NCI-H1092 (cell line): Measurements from ENCODE around the gene WDR41.

Experiments
- DNase-seq: peaks from one replicate; lab custom pipeline; 2025; lab: John Stamatoyannopoulos, UW

WDR41 gene

DNA sequence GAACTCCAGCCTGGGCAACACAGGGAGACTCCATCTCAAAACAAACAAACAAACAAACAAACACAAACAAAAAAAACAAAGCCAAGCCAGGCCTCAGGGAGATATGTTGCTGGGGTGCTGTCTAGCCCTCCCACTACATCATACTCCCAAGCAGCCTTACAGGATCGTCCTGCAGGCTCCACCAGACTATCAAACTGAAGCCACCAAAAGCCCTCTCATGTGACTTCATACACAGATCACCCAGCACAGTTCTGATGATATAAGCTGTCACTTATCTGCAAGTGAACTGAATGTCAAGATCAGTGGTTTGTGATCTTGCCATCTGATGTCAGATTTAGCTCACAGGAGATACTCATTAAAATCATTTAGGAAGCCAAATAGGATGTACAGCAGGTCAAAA, 43.3 kb downstream of the WDR41 start:
- DNase-seq = no peak

DNA sequence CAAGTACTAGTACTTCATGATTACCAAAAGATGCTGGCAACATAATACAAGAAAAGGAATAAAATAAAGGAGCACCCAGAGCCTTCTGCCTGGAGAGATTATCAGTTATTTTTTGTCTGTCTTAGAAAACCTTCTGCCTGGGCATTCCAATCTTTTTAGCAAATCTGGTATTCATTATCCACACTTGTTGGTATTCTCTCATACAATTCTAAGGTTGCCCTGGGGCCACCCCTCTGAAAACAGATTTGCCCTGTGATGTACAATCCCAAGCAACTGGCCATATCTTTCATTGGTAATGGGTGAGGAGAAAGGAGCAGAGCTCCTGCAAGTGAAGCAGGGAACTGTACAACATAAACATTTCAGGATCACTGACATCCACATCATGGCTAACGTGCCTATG, 47.8 kb downstream of the WDR41 start:
- DNase-seq = no peak

DNA sequence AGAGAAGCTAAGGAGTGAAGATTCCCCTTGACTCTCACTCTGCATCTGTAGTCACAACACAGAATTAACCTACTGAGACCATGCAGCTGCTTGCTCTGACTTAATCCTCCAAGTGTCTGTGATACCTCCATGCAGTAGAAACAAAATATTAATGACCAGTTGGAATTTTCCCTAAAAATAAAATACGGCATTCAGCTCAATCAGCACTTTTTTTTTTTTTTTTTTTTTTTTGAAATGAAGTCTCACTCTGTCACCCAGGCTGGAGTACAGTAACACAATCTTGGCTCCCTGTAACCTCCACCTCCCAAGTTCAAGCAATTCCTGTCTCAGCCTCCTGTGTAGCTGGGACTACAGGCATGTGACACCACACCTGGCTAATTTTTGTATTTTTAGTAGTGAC, 48.4 kb downstream of the WDR41 start:
- DNase-seq = no peak

GRCh38 chr5:77438071-77438470, 54.0 kb downstream of the WDR41 start:
- no peak for DNase-seq

- no peak for DNase-seq
These were observed 54.9 kb downstream of the WDR41 start for GRCh38 chr5:77437194-77437593.

GRCh38 chr5:77431719-77432118, 60.4 kb downstream of the WDR41 start:
- DNase-seq = no peak

DNA sequence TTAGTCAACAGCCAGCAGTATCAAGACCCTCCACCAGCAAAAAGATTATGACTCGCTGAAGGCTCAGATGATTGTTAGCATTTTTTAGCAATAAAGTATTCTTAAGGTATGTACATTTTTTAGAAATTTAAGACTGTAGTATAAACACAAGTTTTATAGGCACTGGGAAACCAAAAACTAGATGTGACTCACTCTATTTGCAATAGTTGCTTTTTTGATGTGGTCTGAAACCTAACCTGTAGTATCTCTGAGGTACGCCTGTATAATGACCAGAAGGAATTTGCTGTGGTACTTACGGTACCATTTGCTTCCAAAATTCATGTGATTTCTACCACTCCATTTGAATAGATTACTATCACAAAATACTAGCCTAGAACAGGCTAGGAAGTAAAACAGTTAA, 60.8 kb downstream of the WDR41 start:
- no peak for DNase-seq

GRCh38 chr5:77430726-77431125, 61.4 kb downstream of the WDR41 start:
- no peak for DNase-seq

DNA sequence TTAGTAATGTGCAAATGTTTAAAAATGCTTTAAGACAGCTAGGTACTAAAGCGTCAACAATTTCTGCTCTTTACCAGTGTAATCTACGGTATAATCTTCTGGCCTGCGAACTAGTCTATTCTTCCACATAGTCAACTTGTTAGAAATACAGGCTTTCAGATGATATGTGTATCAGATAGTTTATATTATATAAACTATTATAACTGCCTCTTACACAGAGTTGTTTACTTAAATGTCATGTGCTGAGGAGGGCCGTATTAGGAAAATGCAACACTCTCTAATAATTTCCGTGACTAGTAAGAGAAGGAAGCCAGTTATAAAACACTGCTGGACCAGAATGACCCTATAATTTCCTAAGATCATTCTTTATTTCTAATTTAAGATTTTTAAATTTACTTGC, 63.6 kb downstream of the WDR41 start:
- DNase-seq = no peak

GRCh38 chr5:77427998-77428397, 64.1 kb downstream of the WDR41 start:
- DNase-seq = no peak

- DNase-seq = no peak
These were observed 65.4 kb downstream of the WDR41 start for GRCh38 chr5:77426670-77427069.

DNA sequence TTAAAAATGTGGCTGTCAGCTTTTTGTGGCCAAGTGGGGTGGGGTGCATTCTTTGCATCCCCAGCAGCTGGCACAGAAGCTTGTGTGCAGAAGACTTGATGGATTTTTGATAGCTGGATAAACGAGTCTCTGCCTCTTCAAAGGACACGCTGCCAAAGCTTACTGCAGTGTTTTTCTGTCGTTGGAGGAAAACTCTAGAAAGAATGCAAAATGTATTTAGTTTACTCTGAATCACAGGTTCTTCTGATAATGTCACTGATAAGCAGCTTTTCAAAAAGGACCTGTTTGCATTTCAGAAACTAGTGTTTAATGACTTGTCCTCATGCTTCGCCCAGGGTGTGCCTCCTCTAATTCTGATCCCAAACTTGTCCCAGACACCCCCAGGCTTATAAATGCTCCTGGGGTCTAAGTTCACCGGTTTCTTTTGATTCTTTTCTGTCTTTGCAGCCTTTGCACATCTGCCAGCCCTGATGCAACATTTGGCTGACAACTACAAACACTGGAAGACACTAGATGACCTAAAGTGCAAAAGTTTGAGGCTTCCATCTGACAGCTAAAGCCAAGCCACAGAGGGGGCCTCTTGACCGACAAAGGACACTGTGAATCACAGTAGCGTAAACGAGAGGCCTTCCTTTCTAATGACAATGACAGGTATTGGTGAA, 66.0 kb downstream of the WDR41 start:
- no peak for DNase-seq

DNA sequence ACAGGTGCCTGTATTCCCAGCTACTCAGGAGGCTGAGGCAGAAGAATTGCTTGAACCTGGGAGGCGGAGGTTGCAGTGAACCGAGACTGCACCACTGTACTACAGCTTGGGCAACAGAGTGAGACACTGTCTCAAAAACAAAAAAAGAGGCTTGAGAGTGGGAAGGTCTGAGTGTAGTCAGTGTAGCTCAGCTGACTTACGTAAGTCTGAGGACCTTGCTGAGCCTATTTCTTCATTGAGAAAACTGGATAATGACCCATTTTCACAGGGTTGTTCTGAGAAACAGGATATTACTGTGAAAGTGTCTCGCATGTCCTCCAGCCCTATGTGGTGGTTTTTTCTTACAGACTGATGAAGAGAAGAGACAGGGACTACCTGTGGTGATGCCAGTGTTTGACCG, 66.7 kb downstream of the WDR41 start:
- DNase-seq = no peak

DNA sequence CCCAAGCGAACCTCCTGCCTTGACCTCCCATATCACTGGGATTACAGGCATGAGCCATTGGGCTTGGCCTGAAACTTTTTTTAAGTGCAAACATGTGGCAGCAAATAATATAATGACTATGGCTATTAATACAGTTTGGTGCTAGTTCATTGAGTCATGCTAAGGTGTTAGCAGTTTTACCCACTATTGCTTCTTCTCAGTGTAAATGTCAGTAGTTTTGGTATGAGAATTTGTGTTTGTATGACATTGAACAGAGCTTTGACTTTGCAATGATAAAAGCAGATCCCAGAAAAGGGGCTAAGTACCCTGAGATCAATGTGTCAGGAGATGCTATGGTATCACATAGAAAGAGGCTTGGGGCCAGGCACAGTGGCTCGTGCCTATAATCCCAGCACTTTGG, 67.2 kb downstream of the WDR41 start:
- DNase-seq = no peak

DNA sequence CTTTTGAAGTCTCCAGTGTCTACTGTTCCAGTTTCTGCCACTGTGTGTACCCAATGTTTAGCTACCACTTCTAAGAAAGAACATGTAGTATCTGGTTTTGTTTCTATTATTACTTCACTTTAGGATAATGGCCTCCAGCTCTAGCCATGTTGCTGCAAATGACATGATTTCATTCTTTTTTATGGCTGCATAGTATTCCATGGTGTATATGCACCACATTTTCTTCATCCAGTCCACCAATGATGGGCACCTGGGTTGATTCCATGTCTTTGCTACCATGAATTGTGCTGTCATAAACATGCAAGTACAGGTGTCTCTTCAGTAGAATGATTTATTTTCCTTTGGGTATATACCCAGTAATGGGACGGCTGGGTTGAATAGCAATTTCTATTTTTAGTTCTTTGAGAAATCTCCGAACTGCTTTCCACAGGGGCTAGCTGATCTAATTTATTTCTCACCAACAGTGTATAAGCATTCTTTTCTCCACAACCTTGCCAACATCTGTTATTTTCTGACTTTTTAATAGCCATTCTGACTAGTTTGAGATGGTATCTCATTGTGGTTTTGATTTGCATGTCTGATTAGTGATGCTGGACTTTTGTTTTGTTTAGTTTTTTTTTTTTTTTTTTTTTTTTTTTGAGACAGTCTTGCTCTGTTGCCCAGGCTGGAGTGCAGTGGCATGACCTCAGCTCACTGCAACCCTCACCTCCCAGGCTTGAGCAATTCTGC, 68.9 kb downstream of the WDR41 start:
- no peak for DNase-seq

GRCh38 chr5:77420940-77421339, 71.2 kb downstream of the WDR41 start:
- no peak for DNase-seq

- no peak for DNase-seq
These were observed 72.2 kb downstream of the WDR41 start for GRCh38 chr5:77419644-77420582.

- no peak for DNase-seq
These were observed 73.2 kb downstream of the WDR41 start for GRCh38 chr5:77418601-77419581.

- no peak for DNase-seq
These were observed 74.0 kb downstream of the WDR41 start for GRCh38 chr5:77418162-77418561.

DNA sequence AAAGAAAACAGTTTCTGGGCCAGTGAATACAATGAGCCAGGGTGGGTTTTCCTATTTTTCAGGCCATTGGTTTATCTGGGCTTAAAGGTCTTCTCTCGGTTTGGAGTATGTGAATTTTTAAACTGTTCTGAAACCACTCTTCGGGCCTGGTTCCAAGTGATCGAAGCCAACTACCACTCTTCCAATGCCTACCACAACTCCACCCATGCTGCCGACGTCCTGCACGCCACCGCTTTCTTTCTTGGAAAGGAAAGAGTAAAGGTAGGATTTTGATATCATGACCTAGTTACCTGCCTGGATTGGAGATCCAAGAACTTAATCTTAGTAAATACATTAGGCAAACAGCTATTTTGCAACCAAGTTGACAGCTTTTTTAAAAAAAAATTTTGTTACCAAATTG, 79.1 kb downstream of the WDR41 start:
- no peak for DNase-seq

DNA sequence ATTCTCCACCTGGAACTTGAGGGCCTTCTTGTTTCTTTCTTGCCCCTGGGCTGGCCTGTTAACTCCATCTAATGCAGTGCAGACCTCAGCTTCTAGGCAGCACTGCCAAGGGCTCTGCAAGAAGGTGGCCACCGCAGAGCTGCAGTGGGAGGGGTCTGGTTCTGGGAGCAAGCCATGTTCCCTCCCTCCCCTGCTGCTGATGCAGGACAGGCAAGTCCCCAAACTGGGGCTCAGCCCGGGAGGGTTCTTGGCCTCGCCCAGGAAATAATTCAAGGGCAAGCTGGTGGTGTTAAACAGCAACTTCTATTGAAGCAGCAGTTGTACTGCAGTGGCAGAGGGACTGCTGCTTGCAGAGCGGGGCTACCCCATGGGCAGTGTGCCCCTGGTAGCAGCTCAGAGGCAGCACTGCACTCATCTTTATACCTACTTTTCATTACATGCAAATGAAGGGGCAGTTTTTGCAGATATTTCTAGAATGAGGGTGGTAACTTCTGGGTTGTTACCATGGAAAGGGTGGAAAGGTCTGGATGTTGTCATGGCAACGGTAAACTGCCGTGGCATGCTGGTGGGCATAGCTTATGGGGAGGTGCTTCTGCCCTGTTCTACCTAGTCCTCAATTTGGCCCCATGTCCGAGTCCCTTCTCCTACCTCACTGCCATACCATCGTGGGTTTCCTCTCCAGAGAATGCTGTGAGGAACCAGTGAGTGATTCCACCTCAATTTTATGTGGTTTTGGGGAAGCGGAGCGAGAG, 82.1 kb downstream of the WDR41 start:
- no peak for DNase-seq
